Suppressor macrophage (primary cell): ENCODE results near the gene NCAPG.

Source experiments
- DNase-seq, 4 experiments: peaks; one replicate each; pipeline ENCODE4 v3.0.0-alpha.2; 2020 to 2022
- total RNA-seq, 17 experiments: gene quantifications; one replicate each; lab custom pipeline; 2026; ENCODE audit warnings: mixed read lengths in 6 of 17, inconsistent platforms in 3 of 17; lab: John Stamatoyannopoulos, UW

The NCAPG gene, protein sequence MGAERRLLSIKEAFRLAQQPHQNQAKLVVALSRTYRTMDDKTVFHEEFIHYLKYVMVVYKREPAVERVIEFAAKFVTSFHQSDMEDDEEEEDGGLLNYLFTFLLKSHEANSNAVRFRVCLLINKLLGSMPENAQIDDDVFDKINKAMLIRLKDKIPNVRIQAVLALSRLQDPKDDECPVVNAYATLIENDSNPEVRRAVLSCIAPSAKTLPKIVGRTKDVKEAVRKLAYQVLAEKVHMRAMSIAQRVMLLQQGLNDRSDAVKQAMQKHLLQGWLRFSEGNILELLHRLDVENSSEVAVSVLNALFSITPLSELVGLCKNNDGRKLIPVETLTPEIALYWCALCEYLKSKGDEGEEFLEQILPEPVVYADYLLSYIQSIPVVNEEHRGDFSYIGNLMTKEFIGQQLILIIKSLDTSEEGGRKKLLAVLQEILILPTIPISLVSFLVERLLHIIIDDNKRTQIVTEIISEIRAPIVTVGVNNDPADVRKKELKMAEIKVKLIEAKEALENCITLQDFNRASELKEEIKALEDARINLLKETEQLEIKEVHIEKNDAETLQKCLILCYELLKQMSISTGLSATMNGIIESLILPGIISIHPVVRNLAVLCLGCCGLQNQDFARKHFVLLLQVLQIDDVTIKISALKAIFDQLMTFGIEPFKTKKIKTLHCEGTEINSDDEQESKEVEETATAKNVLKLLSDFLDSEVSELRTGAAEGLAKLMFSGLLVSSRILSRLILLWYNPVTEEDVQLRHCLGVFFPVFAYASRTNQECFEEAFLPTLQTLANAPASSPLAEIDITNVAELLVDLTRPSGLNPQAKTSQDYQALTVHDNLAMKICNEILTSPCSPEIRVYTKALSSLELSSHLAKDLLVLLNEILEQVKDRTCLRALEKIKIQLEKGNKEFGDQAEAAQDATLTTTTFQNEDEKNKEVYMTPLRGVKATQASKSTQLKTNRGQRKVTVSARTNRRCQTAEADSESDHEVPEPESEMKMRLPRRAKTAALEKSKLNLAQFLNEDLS
- 6.9 to 65.4 (median 28.1) reads per million in 17 experiments for total RNA-seq

DNA sequence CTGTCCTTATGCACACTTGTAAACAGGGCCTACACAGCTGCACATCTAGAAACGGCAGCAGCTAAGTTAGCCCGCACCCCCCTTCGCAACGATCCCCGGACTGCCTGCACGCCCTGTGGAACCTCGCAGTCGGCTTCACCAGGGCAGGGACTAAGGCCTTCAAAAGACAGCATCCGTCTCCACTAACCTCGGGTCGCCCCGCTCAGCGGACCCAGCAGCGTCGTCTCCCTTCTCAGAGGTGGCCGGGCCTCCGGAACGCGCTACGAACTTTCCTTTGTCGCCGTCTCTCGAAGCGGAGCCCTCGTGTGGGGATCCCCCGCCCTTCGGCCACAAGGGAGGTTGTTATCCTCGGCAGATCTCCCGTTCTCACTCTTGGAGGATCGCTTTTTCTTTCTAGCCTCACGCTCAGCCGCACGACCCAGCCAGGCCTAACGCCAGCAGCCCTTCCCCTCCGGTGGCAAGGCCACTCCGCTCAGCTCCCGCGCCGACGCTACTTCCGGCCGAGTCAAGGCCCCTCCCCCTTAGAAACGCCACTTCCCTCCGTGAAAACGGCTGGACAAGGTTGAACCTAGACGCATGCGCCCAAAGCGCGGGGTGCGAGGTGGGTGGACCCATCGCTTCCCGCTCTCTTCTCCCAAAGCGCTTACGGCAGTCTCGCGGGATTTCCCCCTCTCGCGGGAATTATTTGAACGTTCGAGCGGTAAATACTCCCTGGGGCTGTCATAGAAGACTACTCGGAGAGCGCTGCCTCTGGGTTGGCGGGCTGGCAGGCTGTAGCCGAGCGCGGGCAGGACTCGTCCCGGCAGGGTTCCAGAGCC lies at the start of gene NCAPG, which contains the start of gene DCAF16:
Gene NCAPG, plus strand, starts transcription at position 720 of the 818 bp plus-strand sequence. CDS start 99 bp downstream, outside the sequence.
Gene DCAF16, minus strand, starts transcription at position 498 of the 818 bp plus-strand sequence. CDS start 6,616 bp downstream, outside the sequence.
- peak; percentile 100 for DNase-seq

DNA sequence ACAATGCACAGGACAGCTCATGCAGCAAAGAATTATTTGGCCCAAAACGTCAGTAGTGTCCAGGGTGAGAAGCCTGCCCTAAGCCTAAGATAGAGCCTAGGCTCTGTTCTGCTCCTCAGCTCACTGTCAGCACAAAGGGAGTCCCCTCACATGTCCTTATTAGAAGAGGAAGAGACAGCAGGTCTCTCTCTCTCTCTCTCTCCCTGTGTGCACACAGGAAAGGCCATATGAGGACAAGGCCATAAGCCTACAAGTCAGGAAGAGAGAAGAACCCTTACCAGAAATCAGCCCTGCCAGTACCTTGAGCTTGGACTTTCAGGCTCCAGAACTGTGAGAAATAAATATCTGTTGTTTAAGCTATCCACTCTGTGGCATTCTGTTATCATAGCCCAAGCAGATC lies 49.7 kb upstream of the NCAPG start:
- peak in 2 of 4 experiments; percentile 6 to 12 for DNase-seq

DNA sequence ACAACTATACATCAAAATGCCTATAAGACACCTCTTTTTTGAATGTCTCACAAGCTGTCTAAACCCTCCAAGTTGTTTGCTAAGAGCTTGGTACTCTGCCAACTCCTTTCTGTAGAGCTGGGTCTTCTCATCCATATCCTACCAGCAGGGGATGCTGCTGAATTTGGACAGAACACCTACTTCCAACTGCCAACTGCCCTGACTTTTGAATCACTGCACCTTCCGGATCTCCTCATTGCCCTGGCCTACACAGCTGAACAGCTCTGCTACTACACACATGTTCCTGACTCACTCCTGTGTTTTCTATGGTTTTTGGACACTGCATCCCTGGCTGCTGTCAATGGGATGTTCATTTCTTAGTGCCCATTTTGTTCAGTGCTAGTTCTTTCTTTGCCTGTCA lies 48.1 kb upstream of the NCAPG start:
- no peak for DNase-seq

DNA sequence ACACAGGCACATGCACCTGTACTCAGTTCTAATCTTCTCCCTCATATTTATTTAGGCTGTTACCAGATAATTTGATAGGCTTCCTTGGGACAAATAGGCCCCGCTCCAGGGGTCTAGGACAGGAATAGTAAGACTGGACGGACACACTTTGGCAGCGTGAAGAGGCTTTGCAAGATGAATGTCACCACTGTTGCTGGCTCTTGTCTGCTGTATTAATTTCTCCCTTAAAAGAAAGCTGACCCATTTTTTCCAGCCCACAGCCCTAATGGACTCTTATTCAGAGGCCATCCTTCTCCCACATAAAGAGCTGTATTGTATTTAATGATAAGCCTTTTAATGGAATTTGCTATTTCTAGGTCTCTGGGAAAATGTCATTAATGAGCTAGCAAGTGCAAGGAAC lies 47.4 kb upstream of the NCAPG start:
- DNase-seq: no peak

DNA sequence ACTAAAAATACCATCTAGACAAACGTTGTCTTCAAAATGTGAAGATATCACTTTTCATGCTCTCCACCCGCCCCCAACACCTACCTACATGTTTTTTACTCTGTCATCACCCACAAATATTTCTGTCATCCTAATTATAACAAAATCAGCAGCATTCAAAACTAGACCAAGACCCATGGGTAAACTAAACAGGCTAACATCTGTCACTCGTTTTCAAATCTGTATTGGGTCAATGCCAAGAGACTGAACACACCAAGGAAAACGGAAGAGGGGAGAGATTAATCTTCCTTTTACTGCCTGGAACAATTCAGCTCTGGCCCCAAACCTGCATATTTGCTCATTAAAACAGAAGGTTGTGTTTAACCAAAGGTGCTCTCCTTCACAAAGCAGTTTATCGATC lies 46.8 kb upstream of the NCAPG start:
- no peak for DNase-seq

DNA sequence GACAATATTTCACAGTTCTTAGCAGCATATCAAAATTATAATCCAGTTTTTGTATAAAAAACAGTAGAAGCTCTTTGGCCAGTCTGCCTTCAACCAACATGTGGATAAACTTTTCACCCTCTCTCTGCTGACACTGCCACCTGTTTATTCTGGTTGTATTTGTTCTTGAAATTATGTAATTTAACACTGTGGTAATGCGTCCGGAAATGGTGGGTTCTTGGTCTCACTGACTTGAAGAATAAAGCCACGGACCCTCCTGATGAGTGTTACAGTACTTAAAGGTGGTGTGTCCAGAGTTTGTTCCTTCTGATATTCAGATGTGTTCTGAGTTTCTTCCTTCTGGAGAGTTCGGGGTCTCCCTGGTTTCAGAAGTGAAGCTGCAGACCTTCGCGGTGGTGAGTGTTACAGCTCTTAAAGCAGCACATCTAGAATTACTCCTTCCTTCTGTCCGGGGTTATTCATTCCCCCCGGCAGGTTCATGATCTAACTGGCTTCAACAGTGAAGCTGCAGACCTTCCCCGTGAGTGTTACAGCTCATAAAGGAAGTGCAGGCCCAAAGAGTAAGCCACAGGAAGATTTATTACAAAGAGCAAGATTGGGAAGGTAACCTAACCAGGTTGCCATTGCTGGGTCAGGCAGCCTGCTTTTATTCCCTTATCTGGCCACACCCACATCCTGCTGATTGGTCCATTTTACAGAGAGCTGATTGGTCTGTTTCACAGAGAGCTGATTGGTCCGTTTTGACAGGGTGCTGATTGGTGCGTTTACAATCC lies 45.1 kb upstream of the NCAPG start:
- DNase-seq: no peak

DNA sequence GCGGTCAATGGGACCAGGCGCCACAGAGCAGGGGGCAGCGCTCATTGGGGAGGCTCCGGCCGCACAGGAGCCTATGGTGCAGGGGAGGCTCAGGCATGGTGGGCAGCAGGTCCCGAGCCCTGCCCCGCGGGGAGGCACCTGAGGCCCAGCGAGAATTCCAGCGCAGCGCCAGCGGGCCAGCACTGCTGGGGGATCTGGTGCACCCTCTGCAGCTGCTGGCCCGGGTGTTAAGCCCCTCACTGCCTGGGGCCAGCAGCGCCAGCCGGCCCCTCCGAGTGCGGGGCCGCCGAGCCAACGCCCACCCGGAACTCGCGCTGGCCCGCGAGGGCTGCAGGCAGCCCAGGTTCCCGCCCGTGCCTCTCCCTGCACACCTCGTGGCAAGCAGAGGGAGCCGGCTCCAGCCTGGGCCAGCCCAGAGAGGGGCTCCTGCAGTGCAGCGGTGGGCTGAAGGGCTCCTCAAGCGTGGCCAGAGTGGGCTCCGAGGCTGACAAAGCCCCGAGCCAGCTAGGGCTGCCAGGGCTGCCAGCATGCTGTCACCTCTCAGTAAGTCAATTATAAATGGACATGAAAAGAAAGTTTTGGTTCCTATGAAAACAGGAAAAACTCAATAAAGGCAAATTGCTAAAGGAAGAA lies 43.8 kb upstream of the NCAPG start:
- no peak for DNase-seq

DNA sequence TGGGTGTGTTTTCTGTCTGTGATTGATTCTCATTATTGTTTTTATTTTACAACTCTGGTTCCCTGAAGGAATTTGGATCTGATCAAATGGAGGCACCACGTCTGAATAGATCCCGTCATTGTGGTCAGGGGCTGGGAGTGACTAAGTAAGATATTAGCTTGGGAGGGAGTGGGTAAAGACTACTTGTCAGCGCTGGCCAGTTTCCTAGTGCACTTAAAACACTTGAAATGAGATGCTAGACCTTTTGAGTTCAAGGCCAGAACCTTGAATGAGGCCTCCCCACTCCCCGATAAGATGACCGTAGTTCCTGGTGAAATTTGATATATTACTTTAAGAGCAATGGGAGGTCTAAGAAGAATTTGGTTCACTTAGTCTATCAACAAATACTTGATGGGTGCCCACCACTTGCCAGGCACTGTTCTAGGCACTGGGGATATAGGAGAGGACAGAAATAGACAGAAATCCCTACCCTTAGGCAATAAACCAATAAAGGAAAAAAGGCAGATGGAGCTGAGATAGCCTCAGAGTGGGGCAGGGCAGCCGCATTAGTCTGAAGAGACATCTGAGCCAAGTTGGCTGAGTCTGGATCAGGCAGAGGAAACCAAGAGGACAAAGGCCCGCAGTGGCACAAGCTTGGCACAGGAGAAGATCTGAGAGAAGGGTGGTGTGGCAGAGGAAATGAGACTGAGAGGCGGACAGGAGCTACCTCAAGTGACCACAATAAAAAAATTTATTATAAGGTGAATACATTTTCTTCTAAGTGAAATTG lies 41.2 kb upstream of the NCAPG start:
- no peak for DNase-seq

DNA sequence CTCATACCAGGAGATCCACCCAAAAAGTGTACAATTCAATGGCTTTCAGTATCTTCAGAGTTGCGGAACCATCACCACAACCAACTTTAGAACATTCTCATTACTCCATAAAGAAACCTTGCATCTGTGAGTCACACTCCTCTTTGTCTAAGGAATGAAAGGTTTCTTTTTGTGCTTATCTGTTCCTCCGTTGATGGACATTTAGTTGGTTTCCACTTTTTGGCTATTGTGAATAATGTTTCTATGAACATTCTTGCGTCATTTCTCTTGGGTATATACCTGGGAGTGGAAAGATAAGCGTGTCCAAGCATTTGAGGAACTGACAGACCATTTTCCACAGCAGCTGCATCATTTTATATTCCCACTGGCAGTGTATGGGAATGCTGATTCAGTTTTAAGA lies 39.9 kb upstream of the NCAPG start:
- no peak for DNase-seq

DNA sequence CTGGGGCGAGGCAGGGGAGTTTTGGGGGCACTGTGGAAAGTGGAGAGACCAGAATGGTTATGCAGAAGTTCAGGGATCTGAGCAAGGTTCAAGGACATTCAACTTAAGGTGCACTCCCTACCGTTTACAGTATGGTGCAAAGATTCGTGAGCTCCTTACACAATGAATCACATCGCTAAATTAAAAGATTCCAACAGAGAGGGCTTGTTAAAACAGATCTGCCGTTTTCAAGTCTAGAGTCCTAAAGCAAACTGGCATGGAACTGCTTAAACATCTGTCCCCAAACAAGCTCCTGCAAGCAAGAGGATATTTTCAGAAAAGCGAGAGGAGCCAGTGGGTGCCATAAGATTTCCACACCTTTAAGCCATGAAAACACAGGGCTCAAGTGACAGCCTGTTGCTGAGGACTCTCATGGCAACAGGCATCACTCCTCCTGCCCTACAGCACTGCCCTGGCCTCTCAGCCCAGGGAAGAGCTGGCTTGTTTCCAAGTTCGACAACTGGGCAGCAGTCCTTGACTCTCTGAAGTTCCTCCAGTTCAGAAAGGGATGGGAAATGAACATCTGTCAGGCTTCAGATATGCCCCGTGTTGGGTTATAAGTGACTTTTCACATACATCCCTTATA lies 39.4 kb upstream of the NCAPG start:
- no peak for DNase-seq

DNA sequence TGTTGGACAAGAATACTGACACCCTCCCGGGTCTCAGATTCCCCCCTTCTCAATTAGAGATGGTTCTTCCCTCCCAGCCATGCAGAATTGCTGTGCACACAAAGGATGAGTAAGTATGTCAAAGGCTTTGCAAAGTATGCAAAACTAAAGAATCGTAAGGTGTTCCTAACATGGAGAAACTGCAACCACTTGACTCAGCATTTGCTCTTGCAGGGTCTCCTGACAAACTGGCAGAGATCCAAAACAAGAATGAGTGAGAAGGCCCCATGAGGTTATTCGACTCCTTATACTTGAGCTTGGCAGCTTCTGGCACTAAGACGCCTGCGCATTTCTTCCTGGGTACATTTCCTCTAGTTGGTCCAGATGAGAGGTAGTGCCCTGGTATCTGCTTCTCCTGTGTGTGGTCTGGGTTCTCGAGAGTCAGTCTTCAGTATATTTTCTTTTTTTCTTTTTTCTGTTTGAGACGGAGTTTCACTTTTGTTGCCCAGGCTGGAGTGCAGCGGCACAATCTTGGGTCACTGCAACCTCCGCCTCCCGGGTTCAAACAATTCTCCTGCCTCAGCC lies 37.6 kb upstream of the NCAPG start:
- DNase-seq: no peak

DNA sequence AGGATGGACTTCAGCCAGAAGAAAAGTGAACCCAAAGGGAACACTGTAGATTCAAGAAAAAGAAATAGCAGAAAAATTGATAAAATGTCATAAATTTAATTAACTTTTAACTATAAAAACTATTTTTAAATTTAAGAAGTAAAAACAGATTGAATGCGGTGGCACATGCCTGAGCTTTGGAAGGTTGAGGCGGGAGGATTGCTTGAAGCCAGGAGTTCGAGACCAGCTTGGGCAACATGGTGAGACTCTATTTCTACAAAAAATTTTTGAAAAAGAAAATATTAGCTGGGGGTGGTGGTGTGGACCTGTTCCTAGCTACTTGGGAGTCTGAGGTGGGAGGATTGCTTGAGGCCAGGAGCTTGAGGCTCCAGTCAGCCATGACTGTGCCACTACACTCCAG lies 32.3 kb upstream of the NCAPG start:
- no peak for DNase-seq

DNA sequence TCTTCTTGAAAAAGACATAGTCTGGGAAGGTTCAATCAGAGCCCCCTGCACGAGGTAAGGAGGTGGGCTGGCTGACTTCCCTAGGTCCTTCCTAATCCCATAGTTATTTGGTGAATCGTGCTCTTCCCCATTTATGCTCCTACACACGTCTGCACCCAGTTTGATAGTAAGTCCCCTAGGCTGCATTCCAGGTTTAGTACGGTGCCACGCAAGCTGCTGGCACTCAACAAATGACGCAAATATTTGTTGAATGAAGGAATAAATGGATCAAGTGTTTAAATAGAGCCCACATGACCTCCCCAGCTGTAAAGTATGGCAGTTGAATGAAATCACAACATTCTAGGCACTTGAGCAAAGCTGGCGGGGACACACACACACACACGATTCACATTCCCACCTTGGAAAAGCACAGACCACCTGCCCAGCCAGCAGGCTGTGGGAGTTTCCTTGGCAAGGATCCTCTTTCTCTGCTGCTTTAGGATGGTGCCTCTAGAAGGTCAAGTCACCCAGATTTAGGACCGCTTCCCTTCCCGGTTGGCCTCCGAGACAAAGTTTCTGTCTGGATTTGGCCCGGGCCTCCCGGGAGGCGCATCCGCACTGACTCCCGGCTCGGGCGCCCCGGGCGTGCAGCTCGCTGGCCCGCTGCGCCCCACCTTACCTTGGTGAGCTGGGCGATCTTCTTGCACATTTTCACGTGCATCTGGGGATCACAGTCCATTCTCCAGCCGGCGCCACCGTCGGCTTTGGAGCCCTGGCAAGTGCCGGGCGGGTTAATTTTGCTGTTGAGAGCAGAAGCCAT lies 30.1 kb upstream of the NCAPG start:
- peak in 1 of 4 experiments; percentile 11 for DNase-seq

DNA sequence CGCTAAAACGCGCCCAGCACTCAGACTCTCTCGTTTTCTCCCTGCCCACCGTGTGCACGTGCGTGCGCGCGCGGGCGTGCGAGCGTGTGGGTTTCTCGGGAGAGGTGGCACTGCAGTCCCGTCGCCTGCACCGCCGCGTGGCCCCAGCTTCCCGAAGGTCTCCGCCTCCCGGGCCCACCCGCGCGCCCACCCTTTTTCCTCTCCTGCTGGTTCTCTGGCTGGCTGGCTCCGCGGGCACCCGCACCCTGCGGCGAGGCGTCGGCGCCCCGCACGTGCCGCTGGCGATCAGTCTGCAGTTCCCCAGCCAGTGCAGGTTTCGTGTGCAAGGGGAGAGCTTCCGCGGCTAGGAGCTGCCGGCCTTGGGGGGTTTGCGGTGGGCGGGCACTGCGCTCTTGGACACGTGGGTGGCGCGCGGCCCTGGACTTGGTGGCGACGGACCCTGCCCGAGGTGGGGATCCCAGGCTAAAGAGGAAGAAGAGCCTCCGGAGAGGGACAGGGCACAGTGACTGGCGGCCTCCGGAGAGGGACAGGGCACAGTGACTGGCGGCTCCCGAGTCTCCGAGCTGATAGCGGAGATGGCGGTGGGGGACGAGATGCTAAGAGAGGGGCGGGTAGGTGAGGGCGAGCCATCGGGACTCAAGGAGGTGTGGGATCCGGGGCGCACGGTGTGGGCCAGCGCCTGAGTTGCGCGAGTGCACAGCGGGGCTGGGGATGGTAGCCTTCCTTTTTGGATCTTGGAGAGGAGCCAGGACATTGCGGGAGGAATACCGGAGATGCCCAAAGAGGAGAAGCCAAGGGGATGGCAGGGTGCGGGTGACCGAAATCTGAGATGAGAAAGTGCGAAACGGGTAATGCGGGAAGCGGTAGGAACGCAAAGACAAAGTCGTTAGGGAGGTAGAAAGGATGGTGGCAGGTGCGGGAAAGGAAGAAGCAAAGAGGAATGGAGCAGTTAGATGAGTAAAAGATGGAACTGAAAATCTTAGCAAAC lies 29.2 kb upstream of the NCAPG start, which contains the start of gene FAM184B:
Gene FAM184B, minus strand, starts transcription at position 322 of the 988 bp plus-strand sequence. CDS start 322 bp downstream, outside the sequence.
- DNase-seq: peak in 3 of 4 experiments; percentile 15 to 25 (median 16)

DNA sequence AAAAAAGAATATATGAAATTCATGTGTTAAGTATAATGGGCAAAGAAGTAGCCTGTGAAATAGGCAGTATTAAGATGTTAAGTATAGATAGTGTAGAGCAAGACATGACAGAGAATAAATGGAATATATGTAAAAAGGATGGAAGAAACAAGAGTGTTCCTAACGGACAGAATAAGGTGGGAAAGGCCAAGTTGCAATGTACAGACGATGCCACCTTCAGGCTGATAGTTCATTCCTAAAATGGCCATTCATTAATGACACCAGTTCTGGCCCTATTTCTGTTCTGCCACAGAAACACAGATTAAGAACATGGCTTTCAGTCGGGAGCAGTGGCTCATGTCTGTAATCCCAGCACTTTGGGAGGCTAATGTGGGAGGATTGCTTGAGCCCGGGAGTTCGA lies 24.9 kb upstream of the NCAPG start:
- no peak for DNase-seq

DNA sequence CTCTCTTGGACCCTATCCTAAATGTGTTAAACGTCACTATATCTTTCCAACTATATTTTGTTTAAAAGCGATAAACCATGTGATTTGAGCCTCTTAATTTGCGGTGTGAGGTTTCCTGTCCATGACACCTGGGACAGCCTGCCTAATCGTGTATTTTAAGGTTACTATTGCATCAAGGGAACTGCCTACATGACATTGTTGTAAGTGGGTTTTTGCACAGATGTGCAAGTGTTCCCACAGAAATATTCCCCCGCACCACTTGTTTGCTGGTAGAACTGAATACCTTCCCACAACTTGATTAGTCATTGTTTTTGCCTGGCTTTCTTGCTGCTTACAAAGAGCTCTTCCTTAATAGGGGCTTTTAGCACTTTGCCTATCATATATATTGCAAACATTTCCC lies 24.2 kb upstream of the NCAPG start:
- peak in 1 of 4 experiments; percentile 10 for DNase-seq

DNA sequence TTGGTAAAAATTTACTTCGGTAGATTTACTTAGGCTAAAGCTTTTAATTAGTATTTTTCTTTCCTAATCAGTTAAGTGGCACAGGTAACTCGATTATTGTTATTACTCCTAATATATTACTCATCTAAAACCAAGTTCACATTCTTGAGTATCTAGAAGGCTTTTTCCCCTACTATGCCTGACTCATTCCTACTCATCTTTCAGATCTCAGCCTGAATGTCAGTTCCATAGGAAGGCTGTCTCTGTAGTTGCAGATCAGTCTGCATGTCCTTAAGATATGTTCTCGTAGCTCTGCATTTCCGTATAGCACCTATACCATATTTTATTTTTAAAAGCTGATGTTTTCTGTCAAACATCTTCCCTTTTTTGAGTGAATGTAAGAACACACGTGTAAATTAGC lies 23.5 kb upstream of the NCAPG start:
- DNase-seq: no peak
